ENCODE measurements around the gene TECPR2.

Gene TECPR2

DNA sequence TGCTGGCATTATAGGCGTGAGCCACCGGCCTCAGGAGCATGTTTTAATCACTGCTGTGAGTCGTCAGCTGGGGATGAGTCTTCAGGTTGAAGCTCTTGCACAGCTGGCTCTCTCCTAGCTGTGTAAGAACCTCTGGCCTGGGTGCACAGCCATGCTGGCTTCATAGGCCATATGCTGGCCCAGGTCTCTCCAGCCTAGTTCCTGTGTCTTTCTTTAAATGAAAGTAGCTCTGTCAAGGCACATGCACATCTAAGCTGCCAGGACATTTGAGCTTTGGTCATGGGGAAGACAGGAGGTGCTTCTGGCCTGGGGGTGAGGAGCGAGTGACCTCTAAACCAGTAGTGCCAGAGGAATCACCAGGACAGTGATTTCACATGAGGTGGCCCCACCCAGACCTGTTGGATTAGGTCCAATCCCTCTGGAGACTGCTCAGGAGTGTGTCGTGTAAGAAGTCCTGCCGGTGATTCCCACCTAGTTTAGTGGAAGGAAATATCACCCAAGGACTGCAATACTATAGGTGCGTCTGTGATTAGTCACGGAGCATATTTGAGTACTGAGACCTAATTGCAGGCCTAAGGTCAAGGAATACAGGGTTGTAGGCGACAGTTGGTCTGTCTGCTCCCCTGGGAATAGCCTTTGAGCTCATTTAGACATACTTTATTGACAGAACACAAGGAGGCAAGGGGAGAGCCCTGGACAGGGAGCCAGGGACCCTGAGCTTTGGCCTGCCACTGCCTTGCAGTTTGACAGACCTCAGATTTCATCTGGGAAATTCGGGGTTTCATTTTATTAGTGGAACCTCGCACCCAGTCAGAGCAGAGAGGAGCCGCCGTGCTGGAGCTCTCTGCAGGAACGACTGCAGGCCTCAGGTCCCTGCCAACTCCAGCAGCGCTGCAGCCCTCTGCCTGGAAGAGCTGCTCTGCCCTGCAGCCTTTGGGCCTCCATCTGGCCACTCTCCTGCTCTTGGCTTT lies 79.8 kb downstream of the TECPR2 start:
- Mint-ChIP-seq H3K27me3 (no peaks in the 10 kb centered on the region), H3K4me1 (peaks cover 7% of the 10 kb centered on the region), H3K36me3 (peaks cover 58% of the 10 kb centered on the region), H3K4me3 (no peak overlapping the region), H3K27ac (no peak overlapping the region), H3K9me3 (no peaks in the 10 kb centered on the region)
- ATAC-seq = no peak

DNA sequence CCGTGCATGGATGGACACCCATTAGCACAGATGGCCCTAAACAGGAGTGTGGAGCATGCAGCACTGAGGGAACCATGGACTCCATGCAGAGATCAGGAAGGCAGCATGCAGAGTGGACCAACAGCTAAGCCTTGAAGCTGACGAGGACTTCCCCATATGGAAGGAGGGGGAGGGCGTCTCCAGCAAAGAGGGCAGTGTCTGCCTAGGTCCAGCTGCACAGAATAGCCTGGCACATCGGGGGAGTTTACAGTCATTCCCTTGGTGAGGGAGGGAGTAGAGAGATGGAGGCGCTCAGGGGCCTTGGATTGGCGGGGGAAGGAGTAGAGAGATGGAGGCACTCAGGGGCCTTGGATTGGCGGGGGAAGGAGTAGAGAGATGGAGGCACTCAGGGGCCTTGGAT lies 82.3 kb downstream of the TECPR2 start:
- H3K27me3 Mint-ChIP-seq = no peaks in the 10 kb centered on the region
- H3K36me3 Mint-ChIP-seq = peaks cover 69% of the 10 kb centered on the region
- H3K4me1 Mint-ChIP-seq = no peaks in the 10 kb centered on the region
- no peak overlapping the region for H3K4me3 Mint-ChIP-seq
- ATAC-seq = no peak
- no peaks in the 10 kb centered on the region for H3K9me3 Mint-ChIP-seq
- H3K27ac Mint-ChIP-seq = no peak overlapping the region

DNA sequence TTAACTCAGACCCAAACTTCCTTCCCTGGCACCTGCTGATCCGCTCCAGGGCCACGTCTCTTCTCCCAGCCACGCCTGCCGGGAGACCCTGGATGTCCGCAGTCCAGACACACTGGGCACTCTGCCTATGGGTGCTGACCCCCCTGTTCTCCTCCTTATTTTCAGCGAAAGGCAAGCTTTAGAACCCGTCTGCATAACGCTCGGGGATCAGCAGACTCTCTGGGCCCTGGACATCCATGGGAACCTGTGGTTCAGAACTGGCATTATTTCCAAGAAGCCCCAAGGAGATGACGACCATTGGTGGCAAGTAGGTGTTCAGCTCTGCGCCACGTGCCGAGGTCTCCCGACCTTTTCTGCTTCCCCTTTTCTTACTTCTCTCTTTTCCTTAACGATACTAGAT lies 82.9 kb downstream of the TECPR2 start:
- Mint-ChIP-seq H3K4me3 (no peak overlapping the region), H3K27me3 (no peaks in the 10 kb centered on the region), H3K9me3 (no peaks in the 10 kb centered on the region), H3K4me1 (no peaks in the 10 kb centered on the region), H3K27ac (no peak overlapping the region), H3K36me3 (peaks cover 69% of the 10 kb centered on the region)
- ATAC-seq = no peak

DNA sequence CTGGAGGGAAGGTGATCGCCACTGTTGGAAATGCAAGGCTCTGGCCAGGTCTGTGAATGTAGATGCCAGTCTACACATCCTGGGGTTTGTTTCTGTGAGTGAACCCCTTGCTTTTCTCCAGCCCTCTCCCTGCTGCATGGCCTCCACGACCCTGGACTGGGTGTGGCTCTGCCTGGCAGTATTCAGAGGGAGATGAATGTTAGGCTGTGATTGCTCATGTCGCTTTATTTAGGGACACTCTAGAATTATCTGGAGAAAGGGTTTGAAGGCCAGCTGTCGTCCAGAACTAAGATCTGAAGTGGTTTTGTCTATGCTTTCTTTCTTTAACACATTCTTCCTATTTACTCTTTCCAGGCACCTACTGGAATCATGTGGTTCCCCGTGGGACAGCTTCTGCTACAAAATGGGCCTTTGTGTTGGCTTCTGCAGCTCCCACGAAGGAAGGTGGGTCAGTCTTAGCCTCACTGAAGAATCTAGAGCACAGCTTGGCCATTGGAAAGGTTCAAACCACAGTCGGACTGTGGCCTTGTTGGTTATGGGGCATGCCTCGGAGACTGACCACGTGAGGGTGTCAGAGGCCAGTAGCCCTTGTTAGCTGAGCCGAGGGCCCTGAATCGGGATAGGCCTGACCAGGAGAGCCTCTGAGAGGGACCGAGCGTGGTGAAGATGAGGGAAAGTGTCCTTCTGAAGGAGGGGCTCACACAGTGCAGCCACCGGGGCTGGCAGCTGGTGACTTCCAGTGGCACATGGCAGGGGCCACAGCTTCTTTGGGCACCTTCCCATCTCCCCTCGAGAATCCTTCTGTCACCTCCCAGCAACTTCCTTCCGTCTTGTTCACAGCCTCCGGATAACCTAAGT lies 87.7 kb downstream of the TECPR2 start:
- ATAC-seq = no peak
- Mint-ChIP-seq H3K4me1 (no peaks in the 10 kb centered on the region), H3K27me3 (no peaks in the 10 kb centered on the region)

DNA sequence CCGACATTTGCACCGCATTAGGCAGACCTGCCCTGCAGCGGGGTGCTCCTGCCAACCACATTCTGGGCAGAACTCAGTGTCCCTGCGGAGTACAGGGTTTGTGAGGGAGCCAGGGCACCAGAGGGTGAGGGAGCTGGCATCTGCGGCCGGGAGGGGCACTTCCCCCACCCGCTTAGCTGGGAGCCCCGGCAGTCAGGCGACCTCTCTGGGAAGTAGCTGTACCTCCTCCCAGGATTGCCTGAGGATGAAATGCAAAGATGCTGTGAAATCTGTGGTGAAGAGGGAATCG lies 88.3 kb downstream of the TECPR2 start:
- Mint-ChIP-seq H3K36me3 (peaks cover 68% of the 10 kb centered on the region), H3K4me3 (no peak overlapping the region), H3K4me1 (no peaks in the 10 kb centered on the region), H3K9me3 (no peaks in the 10 kb centered on the region), H3K27me3 (no peaks in the 10 kb centered on the region), H3K27ac (no peak overlapping the region)
- ATAC-seq = no peak

More for the DNA sequence above, 87.7 kb downstream of the TECPR2 start:
- H3K9me3 Mint-ChIP-seq = no peaks in the 10 kb centered on the region
- H3K4me3 Mint-ChIP-seq = no peak overlapping the region
- peaks cover 71% of the 10 kb centered on the region for H3K36me3 Mint-ChIP-seq
- no peak overlapping the region for H3K27ac Mint-ChIP-seq

DNA sequence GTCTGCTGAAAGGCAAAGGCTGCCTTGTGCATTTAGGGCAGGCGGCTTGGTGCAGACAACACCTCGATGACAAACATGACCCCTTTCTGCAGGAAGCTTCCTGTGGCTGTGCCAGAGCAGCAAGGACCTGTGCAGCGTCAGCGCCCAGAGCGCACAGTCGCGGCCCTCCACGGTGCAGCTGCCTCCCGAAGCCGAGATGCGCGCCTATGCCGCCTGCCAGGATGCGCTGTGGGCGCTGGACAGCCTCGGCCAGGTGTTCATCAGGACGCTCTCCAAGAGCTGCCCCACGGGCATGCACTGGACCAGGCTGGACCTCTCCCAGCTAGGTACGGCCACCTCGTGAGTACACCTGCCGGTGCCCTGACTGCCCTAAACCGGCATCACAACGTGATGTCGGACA lies 89.6 kb downstream of the TECPR2 start:
- Mint-ChIP-seq H3K9me3 (no peaks in the 10 kb centered on the region), H3K36me3 (peaks cover 67% of the 10 kb centered on the region)

DNA sequence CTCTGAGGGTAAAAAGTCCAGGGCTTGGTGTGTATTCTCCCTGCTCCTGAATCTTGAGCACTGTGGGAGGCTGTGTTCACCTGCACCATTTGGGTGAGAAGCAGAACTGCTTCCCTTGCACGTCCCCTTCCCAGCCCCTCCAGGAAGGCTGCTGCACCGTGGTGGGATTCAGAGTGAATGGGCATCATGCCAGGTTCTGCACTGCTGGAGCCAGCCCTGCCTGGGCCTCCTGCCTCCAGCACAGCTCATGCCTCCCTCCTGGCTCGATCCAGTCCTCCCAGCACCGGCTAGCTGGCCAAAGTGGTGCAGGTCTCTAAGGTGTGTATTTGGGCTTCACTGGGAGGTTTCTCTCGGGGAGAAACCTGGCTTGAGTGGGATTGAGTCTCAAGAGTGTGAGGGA lies 92.0 kb downstream of the TECPR2 start:
- Mint-ChIP-seq H3K4me1 (no peaks in the 10 kb centered on the region), H3K27ac (no peak overlapping the region), H3K9me3 (no peaks in the 10 kb centered on the region), H3K27me3 (no peaks in the 10 kb centered on the region), H3K36me3 (peaks cover 68% of the 10 kb centered on the region), H3K4me3 (no peak overlapping the region)
- no peak for ATAC-seq

More for the DNA sequence above, 89.6 kb downstream of the TECPR2 start:
- no peaks in the 10 kb centered on the region for H3K4me1 Mint-ChIP-seq
- no peaks in the 10 kb centered on the region for H3K27me3 Mint-ChIP-seq
- no peak overlapping the region for H3K4me3 Mint-ChIP-seq
- H3K27ac Mint-ChIP-seq = no peak overlapping the region
- no peak for ATAC-seq

DNA sequence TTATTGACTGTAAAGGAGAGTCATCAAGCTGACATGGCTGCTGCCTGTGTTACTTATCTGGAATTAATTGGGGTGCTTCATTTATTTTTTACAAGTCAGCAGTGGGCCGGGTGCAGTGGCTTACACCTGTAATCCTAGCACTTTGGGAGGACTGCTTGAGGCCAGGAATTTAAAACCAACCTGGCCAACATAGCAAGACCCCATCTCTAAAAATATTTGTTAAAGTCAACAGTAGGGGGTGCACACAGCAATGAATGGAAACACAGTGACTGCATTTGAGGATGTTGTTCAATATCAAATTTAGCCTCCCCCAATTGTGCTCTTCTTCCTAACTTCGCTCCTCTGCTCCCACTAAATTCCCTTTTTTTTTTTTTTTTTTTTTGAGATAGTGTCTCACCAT lies 94.8 kb downstream of the TECPR2 start:
- Mint-ChIP-seq H3K9me3 (no peaks in the 10 kb centered on the region), H3K27me3 (no peaks in the 10 kb centered on the region), H3K4me3 (no peak overlapping the region), H3K27ac (no peak overlapping the region), H3K4me1 (no peaks in the 10 kb centered on the region), H3K36me3 (peaks cover 57% of the 10 kb centered on the region)
- no peak for ATAC-seq

DNA sequence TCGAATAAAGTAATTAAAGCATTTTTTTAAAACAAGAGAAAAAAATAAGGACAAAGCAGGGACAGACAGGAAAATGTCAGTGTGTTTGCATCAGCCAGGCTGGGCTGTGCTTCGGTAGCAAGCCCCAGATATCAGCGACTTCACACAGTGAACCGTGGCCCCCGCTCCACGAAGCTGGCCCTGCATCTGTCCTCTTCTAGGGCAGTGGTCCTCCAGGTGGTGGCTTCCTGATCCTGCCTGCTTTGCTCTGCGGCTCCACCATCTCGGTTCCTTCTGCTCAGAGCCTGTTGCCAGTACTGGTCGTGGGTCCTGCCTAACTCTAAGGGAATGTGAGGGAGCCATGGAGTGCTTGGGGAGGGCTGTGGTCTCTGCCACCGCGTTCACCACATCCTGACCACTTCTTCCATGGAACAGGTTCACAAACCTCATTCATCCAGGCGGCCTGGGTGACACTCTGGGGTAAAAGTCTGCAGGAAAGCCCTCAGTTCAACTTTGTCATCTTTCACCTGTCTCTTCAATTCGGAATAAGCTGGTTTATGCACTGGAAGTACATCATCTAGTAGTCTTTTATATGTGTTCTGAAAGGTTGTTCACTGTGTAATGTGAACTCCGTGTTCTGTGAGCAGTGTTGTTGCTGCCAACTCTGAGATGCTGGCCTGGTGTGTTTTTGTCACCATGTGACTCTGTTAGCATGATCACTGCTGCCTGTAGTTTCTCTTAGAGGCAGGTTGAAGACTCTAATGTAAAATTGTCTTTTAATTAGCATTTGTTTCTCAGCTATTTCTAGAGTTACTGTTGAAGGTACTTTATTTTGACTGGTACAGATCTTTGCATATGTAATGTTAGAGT lies 99.0 kb downstream of the TECPR2 start:
- Mint-ChIP-seq H3K4me3 (no peak overlapping the region), H3K9me3 (no peaks in the 10 kb centered on the region), H3K4me1 (no peaks in the 10 kb centered on the region), H3K36me3 (peaks cover 43% of the 10 kb centered on the region), H3K27me3 (no peaks in the 10 kb centered on the region), H3K27ac (no peak overlapping the region)
- no peak for ATAC-seq

DNA sequence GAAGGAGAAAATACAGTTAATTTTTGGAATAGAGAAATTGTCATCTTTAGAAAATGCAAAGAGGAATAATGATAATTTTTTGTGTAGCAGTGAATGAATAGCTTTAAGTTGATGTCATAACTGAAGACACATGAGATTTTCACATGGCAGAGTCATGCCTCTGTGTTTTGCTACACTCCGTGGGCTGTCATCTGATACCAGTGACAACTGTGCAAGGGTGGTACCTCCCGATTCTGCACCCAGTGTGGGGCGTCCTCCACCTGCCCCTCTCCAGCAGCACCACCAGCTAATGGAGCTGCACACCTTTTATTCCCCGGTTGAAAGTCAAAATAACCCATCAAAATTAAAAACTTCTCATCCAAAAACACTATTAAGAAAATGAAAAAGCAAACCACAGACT lies 99.7 kb downstream of the TECPR2 start:
- no peak overlapping the region for H3K4me3 Mint-ChIP-seq
- no peaks in the 10 kb centered on the region for H3K27me3 Mint-ChIP-seq
- H3K4me1 Mint-ChIP-seq = no peaks in the 10 kb centered on the region
- H3K36me3 Mint-ChIP-seq = peaks cover 46% of the 10 kb centered on the region
- no peaks in the 10 kb centered on the region for H3K9me3 Mint-ChIP-seq
- no peak for ATAC-seq
- no peak overlapping the region for H3K27ac Mint-ChIP-seq

DNA sequence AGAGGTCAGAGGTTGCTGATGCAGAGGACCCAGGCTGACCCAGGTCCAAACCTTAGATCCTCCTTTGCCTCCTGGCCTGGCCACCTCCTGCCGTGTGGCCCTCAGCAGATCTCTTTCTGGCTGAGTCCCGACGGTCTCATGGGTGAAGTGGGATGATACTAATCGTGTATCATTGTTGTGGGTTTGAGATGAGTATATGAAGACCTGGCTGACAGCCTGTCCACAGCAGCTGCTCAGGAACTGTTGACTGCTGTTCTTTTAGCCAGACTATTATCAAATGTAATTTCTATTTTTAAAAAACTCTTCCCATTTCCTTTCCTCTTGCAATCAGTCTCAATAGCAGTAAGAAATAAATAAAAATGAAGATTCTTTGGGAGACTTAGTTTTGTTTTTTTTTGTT lies 101.3 kb downstream of the TECPR2 start:
- no peak overlapping the region for H3K27ac Mint-ChIP-seq
- no peak for ATAC-seq
- H3K36me3 Mint-ChIP-seq = peaks cover 51% of the 10 kb centered on the region
- no peaks in the 10 kb centered on the region for H3K27me3 Mint-ChIP-seq
- H3K4me1 Mint-ChIP-seq = no peaks in the 10 kb centered on the region
- H3K9me3 Mint-ChIP-seq = no peaks in the 10 kb centered on the region
- H3K4me3 Mint-ChIP-seq = no peak overlapping the region

DNA sequence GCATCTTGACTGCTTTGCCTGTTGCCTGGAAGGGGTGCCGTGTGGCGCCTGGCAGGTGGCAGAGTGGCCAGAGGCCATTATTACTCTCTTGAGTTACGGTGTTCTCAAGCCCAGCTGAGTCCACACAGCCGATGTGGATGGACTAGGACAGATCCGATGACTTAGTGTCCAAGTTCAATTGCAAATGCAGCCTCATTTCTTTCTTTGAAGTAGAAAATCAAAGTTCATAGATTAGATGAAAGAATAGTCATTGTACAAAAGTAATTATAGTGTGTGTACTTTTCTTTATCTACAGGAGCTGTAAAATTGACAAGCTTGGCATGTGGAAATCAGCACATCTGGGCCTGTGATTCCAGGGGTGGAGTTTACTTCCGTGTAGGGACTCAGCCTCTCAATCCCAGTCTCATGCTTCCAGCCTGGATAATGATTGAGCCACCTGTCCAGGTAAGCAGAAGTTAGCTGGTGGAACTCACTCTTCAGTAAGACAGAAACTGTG lies 102.2 kb downstream of the TECPR2 start:
- peaks cover 54% of the 10 kb centered on the region for H3K36me3 Mint-ChIP-seq
- H3K9me3 Mint-ChIP-seq = no peaks in the 10 kb centered on the region
- H3K27ac Mint-ChIP-seq = no peak overlapping the region
- H3K27me3 Mint-ChIP-seq = no peaks in the 10 kb centered on the region
- no peak for ATAC-seq
- H3K4me3 Mint-ChIP-seq = no peak overlapping the region
- no peaks in the 10 kb centered on the region for H3K4me1 Mint-ChIP-seq

DNA sequence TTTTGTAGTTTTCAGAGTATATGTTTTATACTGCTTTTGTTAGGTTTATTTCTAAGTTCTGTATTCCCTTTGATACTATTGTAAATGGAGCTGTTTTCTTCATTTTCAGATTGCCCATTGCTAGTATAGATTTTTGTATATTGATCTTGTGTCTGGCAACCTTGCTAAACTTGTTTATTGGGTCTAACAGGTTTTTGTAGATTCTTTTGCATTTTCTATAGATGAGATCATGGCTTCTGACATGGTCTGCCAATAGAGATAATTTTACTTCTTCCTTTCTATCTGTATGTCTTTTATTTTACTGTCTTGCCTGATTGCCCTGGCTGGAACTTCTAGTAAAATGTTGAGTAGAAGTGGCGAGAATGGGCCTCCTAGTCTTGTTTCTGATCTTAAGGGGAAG lies 106.5 kb downstream of the TECPR2 start:
- Mint-ChIP-seq H3K4me1 (no peaks in the 10 kb centered on the region), H3K27me3 (no peaks in the 10 kb centered on the region), H3K4me3 (no peak overlapping the region), H3K36me3 (peaks cover 64% of the 10 kb centered on the region), H3K9me3 (no peaks in the 10 kb centered on the region), H3K27ac (no peak overlapping the region)
- no peak for ATAC-seq

DNA sequence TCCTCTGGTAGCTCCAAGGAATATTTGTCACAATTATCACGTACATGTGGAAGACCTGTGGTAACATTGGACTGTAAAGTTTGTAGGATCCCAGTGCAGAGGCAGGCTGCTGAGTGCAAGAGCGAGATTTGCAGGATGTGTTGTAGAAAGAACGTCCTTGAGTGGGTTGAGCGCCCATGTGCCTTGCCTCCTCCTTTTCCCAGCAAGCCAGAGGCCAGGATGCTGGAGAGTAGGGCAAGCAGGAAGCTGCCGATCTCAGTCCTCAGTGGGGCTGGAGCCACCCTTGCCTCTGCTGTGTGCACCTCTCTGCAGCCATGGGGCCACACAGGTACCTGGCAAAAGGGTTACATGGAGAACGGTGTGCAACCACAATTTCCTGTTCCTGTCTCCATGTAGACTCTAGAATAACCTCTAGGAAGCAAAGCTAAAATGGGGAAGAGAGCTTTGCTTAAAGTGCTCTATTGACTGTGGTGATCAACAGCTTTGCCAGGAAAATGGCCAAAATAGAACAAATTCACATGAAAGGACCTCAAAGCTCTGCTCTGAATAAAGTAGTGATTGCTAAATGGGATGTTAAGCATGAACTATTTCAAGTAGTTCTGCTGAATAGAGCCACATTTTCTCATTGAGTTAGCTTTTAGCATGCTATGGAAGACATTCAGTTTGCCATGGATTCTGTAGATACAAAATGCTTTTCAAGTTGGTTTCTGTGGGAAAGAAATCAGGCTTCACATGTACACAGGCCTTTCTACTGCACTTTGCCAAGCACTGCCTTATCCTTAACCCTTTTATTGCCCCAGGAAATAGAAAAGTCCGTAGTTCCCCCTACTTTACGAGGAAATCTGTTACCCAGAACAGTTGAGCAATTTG lies 109.4 kb downstream of the TECPR2 start:
- Mint-ChIP-seq H3K27ac (no peak overlapping the region), H3K4me1 (no peaks in the 10 kb centered on the region)

More for the DNA sequence above, 109.4 kb downstream of the TECPR2 start:
- H3K4me3 Mint-ChIP-seq = no peak overlapping the region
- peaks cover 46% of the 10 kb centered on the region for H3K36me3 Mint-ChIP-seq
- no peak for ATAC-seq
- H3K9me3 Mint-ChIP-seq = no peaks in the 10 kb centered on the region
- H3K27me3 Mint-ChIP-seq = no peaks in the 10 kb centered on the region

Measured in stimulated activated memory B cell treated with anti-CD40 and anti-IgM and Interleukin-4, amounts not matched to agents 10 μg/mL and 1 μg/mL and 100 μg/mL, for 72 hours (primary cell).